ENCODE measurements around the gene MFSD11. TPM values are rescaled to one million over a fixed set of nuclear protein-coding genes. Genes with fewer than 3 reads are reported as not detected.

MFSD11 gene
- polyA plus RNA-seq, 3 donors, result 19.8 to 24.8 (median 23.8) TPM

- H3K27ac Mint-ChIP-seq, result peak within 1 kb of the TSS; percentile 94 to 98 (median 97)
- intact Hi-C loops (cut with micrococcal nuclease), result loop anchor here (1.0 to 10.0 kb wide), 3 partner anchors 11 to 54 kb away; partner anchors contain the start of gene SRSF2 (in 1 of the 2)
- TF ChIP-seq, protein P1, sequence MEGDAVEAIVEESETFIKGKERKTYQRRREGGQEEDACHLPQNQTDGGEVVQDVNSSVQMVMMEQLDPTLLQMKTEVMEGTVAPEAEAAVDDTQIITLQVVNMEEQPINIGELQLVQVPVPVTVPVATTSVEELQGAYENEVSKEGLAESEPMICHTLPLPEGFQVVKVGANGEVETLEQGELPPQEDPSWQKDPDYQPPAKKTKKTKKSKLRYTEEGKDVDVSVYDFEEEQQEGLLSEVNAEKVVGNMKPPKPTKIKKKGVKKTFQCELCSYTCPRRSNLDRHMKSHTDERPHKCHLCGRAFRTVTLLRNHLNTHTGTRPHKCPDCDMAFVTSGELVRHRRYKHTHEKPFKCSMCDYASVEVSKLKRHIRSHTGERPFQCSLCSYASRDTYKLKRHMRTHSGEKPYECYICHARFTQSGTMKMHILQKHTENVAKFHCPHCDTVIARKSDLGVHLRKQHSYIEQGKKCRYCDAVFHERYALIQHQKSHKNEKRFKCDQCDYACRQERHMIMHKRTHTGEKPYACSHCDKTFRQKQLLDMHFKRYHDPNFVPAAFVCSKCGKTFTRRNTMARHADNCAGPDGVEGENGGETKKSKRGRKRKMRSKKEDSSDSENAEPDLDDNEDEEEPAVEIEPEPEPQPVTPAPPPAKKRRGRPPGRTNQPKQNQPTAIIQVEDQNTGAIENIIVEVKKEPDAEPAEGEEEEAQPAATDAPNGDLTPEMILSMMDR (IDR thresholded peaks at IDR 0.05), result no peak
- H3K4me2 ChIP-seq (replicated peaks; ENCODE audit: extremely low read depth, low read length, poor library complexity, severe bottlenecking), result peak within 1 kb of the TSS; percentile 86
- peak within 1 kb of the TSS; percentile 59 for H2AFZ ChIP-seq (ENCODE audit: insufficient read depth, low read depth, low read length, poor library complexity, severe bottlenecking)
- under 1% methylated on average over 54 of the region's 60 CpGs for WGBS (ENCODE audit: insufficient coverage)
- peaks cover 0 to 2% (median 0%) of the 10 kb centered on the region in 7 donors for H3K9me3 Mint-ChIP-seq
- H3K9ac ChIP-seq (ENCODE audit: insufficient read depth, low read length, poor library complexity, severe bottlenecking), result peak within 1 kb of the TSS; percentile 98
- peaks cover 0 to 2% (median 0%) of the 10 kb centered on the region in 3 donors for H3K27me3 Mint-ChIP-seq (ENCODE audit: low read depth in 3 of 3)
- peaks cover 64% of the 10 kb centered on the region for H4K20me1 ChIP-seq (ENCODE audit: insufficient read depth, low read length)
- H3K4me3 ChIP-seq (replicated peaks in 1 of 3; ENCODE audit: low read depth in 2 of 3, low read length in 3 of 3), result peak within 1 kb of the TSS; percentile 91 to 97 (median 92)
- DNase-seq, result peak; percentile 91 to 97 (median 94)
- H3K36me3 Mint-ChIP-seq, result peaks cover 42 to 62% of the 10 kb centered on the region in 2 donors
- H3K79me2 ChIP-seq (ENCODE audit: insufficient read depth, low read length), result peaks cover 87% of the 10 kb centered on the region
- H3K4me1 Mint-ChIP-seq, result peaks cover 37% of the 10 kb centered on the region
- H3K27ac ChIP-seq (ENCODE audit: low read depth in 1 of 2, low read length in 2 of 2), result peak within 1 kb of the TSS; percentile 98
- H3K27me3 ChIP-seq (ENCODE audit: control insufficient read depth in 2 of 2, insufficient read depth in 2 of 2, low read length in 2 of 2), result no peaks in the 10 kb centered on the region
- H3K9me3 ChIP-seq (replicated peaks in 1 of 2; ENCODE audit: control insufficient read depth in 1 of 2, insufficient read depth in 1 of 2, low read length in 2 of 2), result no peaks in the 10 kb centered on the region
- H3K4me1 ChIP-seq (ENCODE audit: control insufficient read depth in 1 of 2, insufficient read depth in 2 of 2, low read length in 2 of 2), result peaks cover 28 to 32% of the 10 kb centered on the region in 2 donors
- H3K4me3 Mint-ChIP-seq, result peak within 1 kb of the TSS; percentile 92 to 95
- H3K36me3 ChIP-seq (replicated peaks in 1 of 2; ENCODE audit: control insufficient read depth in 1 of 2, insufficient read depth in 2 of 2, low read length in 2 of 2), result peaks cover 32 to 53% of the 10 kb centered on the region in 2 donors
Measured at GRCh38 chr17:76726231-76726775, 11.6 kb upstream of the MFSD11 start, which contains the start of gene JMJD6. Gene JMJD6, minus strand, starts transcription at chr17:76726606. Its CDS starts 131 bp downstream, at chr17:76726475.

- Histone ChIP-seq H3K9me3 (replicated peaks in 1 of 2; ENCODE audit: control insufficient read depth in 1 of 2, insufficient read depth in 1 of 2, low read length in 2 of 2) (no peaks in the 10 kb centered on the region), H3K4me2 (replicated peaks; ENCODE audit: extremely low read depth, low read length, poor library complexity, severe bottlenecking) (peak within 1 kb of the TSS; percentile 86), H3K79me2 (ENCODE audit: insufficient read depth, low read length) (peaks cover 87% of the 10 kb centered on the region), H3K27ac (ENCODE audit: low read depth in 1 of 2, low read length in 2 of 2) (peak within 1 kb of the TSS; percentile 98), H3K27me3 (ENCODE audit: control insufficient read depth in 2 of 2, insufficient read depth in 2 of 2, low read length in 2 of 2) (no peaks in the 10 kb centered on the region), H3K4me1 (ENCODE audit: control insufficient read depth in 1 of 2, insufficient read depth in 2 of 2, low read length in 2 of 2) (peaks cover 31 to 32% of the 10 kb centered on the region in 2 donors), H3K36me3 (replicated peaks in 1 of 2; ENCODE audit: control insufficient read depth in 1 of 2, insufficient read depth in 2 of 2, low read length in 2 of 2) (peaks cover 31 to 53% of the 10 kb centered on the region in 2 donors), H2AFZ (ENCODE audit: insufficient read depth, low read depth, low read length, poor library complexity, severe bottlenecking) (peak within 1 kb of the TSS; percentile 59), H4K20me1 (ENCODE audit: insufficient read depth, low read length) (peaks cover 62% of the 10 kb centered on the region), H3K9ac (ENCODE audit: insufficient read depth, low read length, poor library complexity, severe bottlenecking) (peak within 1 kb of the TSS; percentile 98), H3K4me3 (replicated peaks in 1 of 3; ENCODE audit: low read depth in 2 of 3, low read length in 3 of 3) (peak within 1 kb of the TSS; percentile 91 to 97 (median 92))
- H3K4me1 Mint-ChIP-seq, result peaks cover 40% of the 10 kb centered on the region
- peak within 1 kb of the TSS; percentile 92 to 95 for H3K4me3 Mint-ChIP-seq
- under 1% methylated on average over 57 of the region's 71 CpGs for WGBS (ENCODE audit: insufficient coverage)
- peaks cover 0 to 2% (median 0%) of the 10 kb centered on the region in 3 donors for H3K27me3 Mint-ChIP-seq (ENCODE audit: low read depth in 3 of 3)
- DNase-seq, result peak; percentile 69 to 77 (median 74)
- H3K27ac Mint-ChIP-seq, result peak within 1 kb of the TSS; percentile 94 to 98 (median 97)
- intact Hi-C loops (cut with micrococcal nuclease), result loop anchor here (1.0 to 10.0 kb wide), 4 partner anchors 8 to 55 kb away; partner anchors contain the start of gene SRSF2 (in 1 of the 2)
- TF ChIP-seq, protein P1 (IDR thresholded peaks at IDR 0.05), result peak; percentile 93
- H3K9me3 Mint-ChIP-seq, result peaks cover 0 to 2% (median 0%) of the 10 kb centered on the region in 7 donors
- H3K36me3 Mint-ChIP-seq, result peaks cover 40 to 61% of the 10 kb centered on the region in 2 donors
Measured at GRCh38 chr17:76726776-76727718, 10.9 kb upstream of the MFSD11 start, which contains the start of gene METTL23. Gene METTL23, plus strand, starts transcription at chr17:76726839. Its CDS starts 2,872 bp downstream, at chr17:76729711.
